Measurements from ENCODE around the gene SECTM1.
"Not testable (repeated sequence)": the region's sequence is repeated elsewhere in the genome, so short reads cannot be mapped to it uniquely, and the experiment has no call there.

SECTM1 gene

GRCh38 chr17:82376042-82376730, 42.6 kb upstream of the SECTM1 start:
- in situ Hi-C loops (cut with HindIII; ENCODE audit: low sequenced_read_pairs): no loop called here
- TF ChIP-seq, protein P1, sequence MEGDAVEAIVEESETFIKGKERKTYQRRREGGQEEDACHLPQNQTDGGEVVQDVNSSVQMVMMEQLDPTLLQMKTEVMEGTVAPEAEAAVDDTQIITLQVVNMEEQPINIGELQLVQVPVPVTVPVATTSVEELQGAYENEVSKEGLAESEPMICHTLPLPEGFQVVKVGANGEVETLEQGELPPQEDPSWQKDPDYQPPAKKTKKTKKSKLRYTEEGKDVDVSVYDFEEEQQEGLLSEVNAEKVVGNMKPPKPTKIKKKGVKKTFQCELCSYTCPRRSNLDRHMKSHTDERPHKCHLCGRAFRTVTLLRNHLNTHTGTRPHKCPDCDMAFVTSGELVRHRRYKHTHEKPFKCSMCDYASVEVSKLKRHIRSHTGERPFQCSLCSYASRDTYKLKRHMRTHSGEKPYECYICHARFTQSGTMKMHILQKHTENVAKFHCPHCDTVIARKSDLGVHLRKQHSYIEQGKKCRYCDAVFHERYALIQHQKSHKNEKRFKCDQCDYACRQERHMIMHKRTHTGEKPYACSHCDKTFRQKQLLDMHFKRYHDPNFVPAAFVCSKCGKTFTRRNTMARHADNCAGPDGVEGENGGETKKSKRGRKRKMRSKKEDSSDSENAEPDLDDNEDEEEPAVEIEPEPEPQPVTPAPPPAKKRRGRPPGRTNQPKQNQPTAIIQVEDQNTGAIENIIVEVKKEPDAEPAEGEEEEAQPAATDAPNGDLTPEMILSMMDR (IDR thresholded peaks at IDR 0.05; ENCODE audit: low read depth, low read length, missing control alignments): no peak
- DNase-seq (ENCODE audit: low read depth): no peak

DNA sequence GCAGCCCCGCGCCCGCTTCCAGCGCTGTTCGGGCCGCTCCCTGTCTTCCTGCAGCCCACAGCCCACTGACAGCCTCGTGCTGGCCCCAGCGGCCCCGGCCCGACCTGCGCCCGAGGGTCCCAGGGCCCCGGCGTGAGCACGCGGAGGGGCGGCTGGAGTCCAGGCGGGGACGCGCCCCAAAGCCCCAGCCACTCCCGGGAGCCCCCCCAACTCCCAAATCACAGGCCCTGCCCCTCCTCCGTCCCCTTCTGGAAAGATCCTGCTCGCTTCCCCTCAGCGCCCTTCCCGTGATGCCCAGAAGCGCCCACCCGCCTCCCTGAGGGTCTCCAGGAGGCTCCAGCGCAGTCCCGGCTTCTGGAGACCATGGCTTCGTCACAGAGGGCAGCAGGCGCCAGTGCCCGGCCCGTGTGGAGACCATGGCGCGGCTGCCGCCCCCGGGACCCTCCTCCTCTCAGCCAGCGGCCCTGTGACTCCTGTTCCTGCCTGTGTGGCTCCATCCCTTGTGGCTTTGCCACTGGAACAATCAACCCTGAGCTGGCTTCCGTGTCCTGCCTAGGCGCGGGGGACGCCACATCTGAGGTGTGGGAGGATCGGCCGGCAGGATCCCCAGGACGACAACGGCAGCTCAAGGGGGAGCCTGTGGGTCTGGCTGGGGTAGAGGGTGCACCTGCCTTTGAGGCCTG, 41.9 kb upstream of the SECTM1 start:
- DNase-seq (ENCODE audit: low read depth): no peak
- H3K4me3 ChIP-seq (ENCODE audit: low read depth, low read length): no peak overlapping the region
- in situ Hi-C loops (cut with HindIII; ENCODE audit: low sequenced_read_pairs): no loop called here
- TF ChIP-seq, protein P1 (IDR thresholded peaks at IDR 0.05; ENCODE audit: low read depth, low read length, missing control alignments): no peak

More at GRCh38 chr17:82376042-82376730, 42.6 kb upstream of the SECTM1 start:
- no peak overlapping the region for H3K4me3 ChIP-seq (ENCODE audit: low read depth, low read length)

DNA sequence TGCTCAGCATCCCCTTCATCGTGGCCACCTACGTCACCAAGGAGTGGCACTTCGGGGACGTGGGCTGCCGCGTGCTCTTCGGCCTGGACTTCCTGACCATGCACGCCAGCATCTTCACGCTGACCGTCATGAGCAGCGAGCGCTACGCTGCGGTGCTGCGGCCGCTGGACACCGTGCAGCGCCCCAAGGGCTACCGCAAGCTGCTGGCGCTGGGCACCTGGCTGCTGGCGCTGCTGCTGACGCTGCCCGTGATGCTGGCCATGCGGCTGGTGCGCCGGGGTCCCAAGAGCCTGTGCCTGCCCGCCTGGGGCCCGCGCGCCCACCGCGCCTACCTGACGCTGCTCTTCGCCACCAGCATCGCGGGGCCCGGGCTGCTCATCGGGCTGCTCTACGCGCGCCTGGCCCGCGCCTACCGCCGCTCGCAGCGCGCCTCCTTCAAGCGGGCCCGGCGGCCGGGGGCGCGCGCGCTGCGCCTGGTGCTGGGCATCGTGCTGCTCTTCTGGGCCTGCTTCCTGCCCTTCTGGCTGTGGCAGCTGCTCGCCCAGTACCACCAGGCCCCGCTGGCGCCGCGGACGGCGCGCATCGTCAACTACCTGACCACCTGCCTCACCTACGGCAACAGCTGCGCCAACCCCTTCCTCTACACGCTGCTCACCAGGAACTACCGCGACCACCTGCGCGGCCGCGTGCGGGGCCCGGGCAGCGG, 41.2 kb upstream of the SECTM1 start:
- no peak overlapping the region for H3K4me3 ChIP-seq (ENCODE audit: low read depth, low read length)
- TF ChIP-seq, protein P1 (IDR thresholded peaks at IDR 0.05; ENCODE audit: low read depth, low read length, missing control alignments): no peak
- no peak for DNase-seq (ENCODE audit: low read depth)
- in situ Hi-C loops (cut with HindIII; ENCODE audit: low sequenced_read_pairs): no loop called here

DNA sequence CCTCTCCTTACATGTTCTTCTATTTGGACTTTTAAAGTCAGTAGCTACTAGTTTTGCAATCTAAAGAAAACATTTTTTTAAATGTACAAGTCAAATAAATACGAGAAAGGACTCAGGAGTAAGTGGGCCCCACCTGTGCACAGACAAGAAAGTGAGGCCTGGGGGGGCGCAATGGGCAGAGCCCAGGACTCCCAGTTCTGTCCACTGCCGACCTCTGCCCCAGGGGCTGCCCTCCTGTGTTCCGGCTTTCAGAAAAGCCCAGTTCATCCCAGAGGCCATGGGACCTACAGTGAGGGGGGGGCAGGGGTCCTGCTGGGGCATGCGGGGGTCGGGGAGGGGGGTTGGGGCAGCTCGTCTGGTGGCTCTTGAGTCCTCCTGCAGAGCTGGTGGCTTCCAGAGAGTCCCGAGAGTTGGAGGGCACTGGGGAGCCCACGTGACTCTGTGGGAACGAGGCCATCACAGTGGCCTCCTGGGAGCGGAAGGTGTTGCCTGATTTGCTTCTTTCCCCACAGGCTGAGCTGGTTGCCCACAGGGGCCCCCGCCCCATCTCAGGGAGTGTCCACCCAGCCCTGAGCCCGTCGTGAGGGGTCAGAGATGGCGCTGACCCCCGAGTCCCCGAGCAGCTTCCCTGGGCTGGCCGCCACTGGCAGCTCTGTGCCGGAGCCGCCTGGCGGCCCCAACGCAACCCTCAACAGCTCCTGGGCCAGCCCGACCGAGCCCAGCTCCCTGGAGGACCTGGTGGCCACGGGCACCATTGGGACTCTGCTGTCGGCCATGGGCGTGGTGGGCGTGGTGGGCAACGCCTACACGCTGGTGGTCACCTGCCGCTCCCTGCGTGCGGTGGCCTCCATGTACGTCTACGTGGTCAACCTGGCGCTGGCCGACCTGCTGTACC, 40.4 kb upstream of the SECTM1 start:
- TF ChIP-seq, protein P1 (IDR thresholded peaks at IDR 0.05; ENCODE audit: low read depth, low read length, missing control alignments): no peak
- in situ Hi-C loops (cut with HindIII; ENCODE audit: low sequenced_read_pairs): no loop called here
- H3K4me3 ChIP-seq (ENCODE audit: low read depth, low read length): no peak overlapping the region
- DNase-seq (ENCODE audit: low read depth): no peak

DNA sequence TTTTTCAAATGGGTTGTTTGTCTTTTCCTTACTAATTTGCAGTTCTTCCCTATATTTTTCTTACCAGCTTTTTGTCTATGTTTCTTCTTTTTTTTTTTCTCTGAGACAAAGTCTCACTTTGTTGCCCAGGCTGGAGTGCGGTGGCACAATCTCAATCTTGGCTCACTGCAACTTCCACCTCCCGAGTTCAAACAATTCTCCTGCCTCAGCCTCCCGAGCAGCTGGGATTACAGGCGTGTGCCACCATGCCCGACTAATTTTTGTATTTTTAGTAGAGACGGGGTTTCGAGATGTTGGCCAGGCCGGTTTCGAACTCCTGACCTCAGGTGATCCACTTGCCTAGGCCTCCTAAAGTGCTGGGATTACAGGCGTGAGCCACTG, 39.5 kb upstream of the SECTM1 start:
- in situ Hi-C loops (cut with HindIII; ENCODE audit: low sequenced_read_pairs); H3K4me3 ChIP-seq (ENCODE audit: low read depth, low read length); DNase-seq (ENCODE audit: low read depth): not testable (repeated sequence)

GRCh38 chr17:82372249-82373071, 38.9 kb upstream of the SECTM1 start:
- DNase-seq (ENCODE audit: low read depth): no peak
- no peak overlapping the region for H3K4me3 ChIP-seq (ENCODE audit: low read depth, low read length)
- in situ Hi-C loops (cut with HindIII; ENCODE audit: low sequenced_read_pairs): no loop called here
- TF ChIP-seq, protein P1 (IDR thresholded peaks at IDR 0.05; ENCODE audit: low read depth, low read length, missing control alignments): no peak
